ENCODE measurements around the gene HTR2B. TPM values are rescaled to one million over a fixed set of nuclear protein-coding genes. Genes with fewer than 3 reads are reported as not detected.

HTR2B gene
- total RNA-seq, 1 experiment from 2014 or later = not detected

- Histone ChIP-seq H3K36me3 (ENCODE audit: control insufficient read depth, insufficient read depth, low read length) (no peaks in the 10 kb centered on the region), H3K4me3 (ENCODE audit: low read depth, low read length) (no peak overlapping the region), H3K4me1 (no peaks in the 10 kb centered on the region), H3K9me3 (no peaks in the 10 kb centered on the region), H3K27me3 (replicated peaks; ENCODE audit: control insufficient read depth, insufficient read depth, low read length) (no peaks in the 10 kb centered on the region)
- H3K4me3 Mint-ChIP-seq (ENCODE audit: unreplicated experiment) = no peak overlapping the region
- BruUV-seq (replicated peaks) = no TSS peak
- peaks cover 10% of the 10 kb centered on the region for H3K36me3 Mint-ChIP-seq (ENCODE audit: insufficient read depth, unreplicated experiment)
- no peaks in the 10 kb centered on the region for H3K9me3 Mint-ChIP-seq (ENCODE audit: unreplicated experiment)
- H3K4me1 Mint-ChIP-seq (ENCODE audit: low read depth, unreplicated experiment) = no peaks in the 10 kb centered on the region
- no peak overlapping the region for H3K27ac Mint-ChIP-seq (ENCODE audit: unreplicated experiment)
- ChIA-PET CTCF (no interaction called here), POLR2A (no interaction called here)
- no peak for TF ChIP-seq CTCF (IDR thresholded peaks at IDR 0.05; ENCODE audit: insufficient read depth in 1 of 2, low read depth in 1 of 2, low read length in 1 of 2, severe bottlenecking in 1 of 2, unreplicated experiment in 1 of 2)
- intact Hi-C loops (cut with micrococcal nuclease; ENCODE audit: unreplicated experiment) = no loop called here
- no peaks in the 10 kb centered on the region for H3K27me3 Mint-ChIP-seq (ENCODE audit: insufficient read depth, unreplicated experiment)
- no peak for DNase-seq
These were observed 7.7 kb downstream of the HTR2B start for GRCh38 chr2:231117148-231117547.

- POLR2A ChIA-PET = no interaction called here
- Mint-ChIP-seq H3K9me3 (ENCODE audit: unreplicated experiment) (no peaks in the 10 kb centered on the region), H3K36me3 (ENCODE audit: insufficient read depth, unreplicated experiment) (peaks cover 11% of the 10 kb centered on the region), H3K4me1 (ENCODE audit: low read depth, unreplicated experiment) (no peaks in the 10 kb centered on the region), H3K4me3 (ENCODE audit: unreplicated experiment) (no peak overlapping the region), H3K27ac (ENCODE audit: unreplicated experiment) (no peak overlapping the region), H3K27me3 (ENCODE audit: insufficient read depth, unreplicated experiment) (no peaks in the 10 kb centered on the region)
- Histone ChIP-seq H3K27me3 (replicated peaks; ENCODE audit: control insufficient read depth, insufficient read depth, low read length) (no peaks in the 10 kb centered on the region), H3K9me3 (no peaks in the 10 kb centered on the region), H3K4me1 (no peaks in the 10 kb centered on the region), H3K4me3 (ENCODE audit: low read depth, low read length) (no peak overlapping the region), H3K36me3 (ENCODE audit: control insufficient read depth, insufficient read depth, low read length) (no peaks in the 10 kb centered on the region)
- CTCF ChIA-PET = no interaction called here
- intact Hi-C loops (cut with micrococcal nuclease; ENCODE audit: unreplicated experiment) = no loop called here
- DNase-seq = no peak
- TF ChIP-seq CTCF (IDR thresholded peaks at IDR 0.05; ENCODE audit: insufficient read depth in 1 of 2, low read depth in 1 of 2, low read length in 1 of 2, severe bottlenecking in 1 of 2, unreplicated experiment in 1 of 2) = no peak
- BruUV-seq (replicated peaks) = no TSS peak
These were observed 9.2 kb downstream of the HTR2B start for GRCh38 chr2:231115651-231116050.

- POLR2A ChIA-PET = no interaction called here
- Histone ChIP-seq H3K9me3 (no peaks in the 10 kb centered on the region), H3K4me1 (no peaks in the 10 kb centered on the region), H3K27me3 (replicated peaks; ENCODE audit: control insufficient read depth, insufficient read depth, low read length) (no peaks in the 10 kb centered on the region), H3K36me3 (ENCODE audit: control insufficient read depth, insufficient read depth, low read length) (no peaks in the 10 kb centered on the region), H3K4me3 (ENCODE audit: low read depth, low read length) (no peak overlapping the region)
- intact Hi-C loops (cut with micrococcal nuclease; ENCODE audit: unreplicated experiment) = no loop called here
- no peak overlapping the region for H3K27ac Mint-ChIP-seq (ENCODE audit: unreplicated experiment)
- H3K4me3 Mint-ChIP-seq (ENCODE audit: unreplicated experiment) = no peak overlapping the region
- H3K27me3 Mint-ChIP-seq (ENCODE audit: insufficient read depth, unreplicated experiment) = no peaks in the 10 kb centered on the region
- H3K9me3 Mint-ChIP-seq (ENCODE audit: unreplicated experiment) = no peaks in the 10 kb centered on the region
- CTCF ChIA-PET = no interaction called here
- peaks cover 12% of the 10 kb centered on the region for H3K36me3 Mint-ChIP-seq (ENCODE audit: insufficient read depth, unreplicated experiment)
- no peak for DNase-seq
- no peak for TF ChIP-seq CTCF (IDR thresholded peaks at IDR 0.05; ENCODE audit: insufficient read depth in 1 of 2, low read depth in 1 of 2, low read length in 1 of 2, severe bottlenecking in 1 of 2, unreplicated experiment in 1 of 2)
- BruUV-seq (replicated peaks) = no TSS peak
- H3K4me1 Mint-ChIP-seq (ENCODE audit: low read depth, unreplicated experiment) = no peaks in the 10 kb centered on the region
These were observed 11.4 kb downstream of the HTR2B start for GRCh38 chr2:231113489-231113888.

Measured in Caco-2 (cell line).